ENCODE results near the gene CLCN6.
A peak's percentile ranks its signal among the peaks of the same experiment; 100 is the strongest.

CLCN6 gene

DNA sequence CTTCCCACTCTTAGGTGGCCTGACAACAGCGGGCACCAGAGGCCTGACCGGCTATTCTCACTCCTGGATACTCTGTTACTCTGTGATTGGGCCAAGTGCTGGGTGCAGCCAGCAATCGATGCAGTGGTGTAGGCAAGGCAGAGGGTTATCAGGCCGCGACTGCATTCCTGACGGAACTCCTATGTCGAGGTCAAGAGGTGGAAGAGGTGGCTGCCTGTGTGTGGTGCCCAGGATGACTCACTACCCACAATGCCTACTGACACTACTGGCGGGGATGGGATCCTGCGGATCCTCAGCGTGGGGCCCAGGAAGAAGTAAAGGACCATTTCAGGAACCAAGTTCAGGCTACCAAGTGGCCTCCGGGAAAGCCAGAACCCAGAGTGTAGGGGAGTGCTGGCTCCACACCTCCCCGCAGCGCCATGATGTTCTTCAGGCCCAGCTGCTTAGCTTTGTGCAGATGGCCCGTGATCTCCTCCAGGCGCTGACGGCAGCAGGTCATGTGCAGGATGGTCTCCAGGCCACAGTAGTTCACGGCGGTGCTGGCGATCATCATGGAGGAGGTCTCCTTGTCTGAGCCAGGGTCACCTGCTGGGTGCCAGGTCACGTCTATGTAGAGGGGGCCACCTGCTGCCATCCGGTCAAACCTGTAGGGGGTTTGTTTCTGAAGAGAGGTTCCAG, 5.1 kb upstream of the CLCN6 start:
- POLR2A ChIA-PET: no interaction called here
- CTCF ChIA-PET: interaction anchor here (0.8 kb wide), 1 partner anchor 38 kb away, joined by 3 read pairs; no protein-coding TSS in a partner anchor
- TF ChIP-seq ZNF843 (tag by site-specific recombination; IDR thresholded peaks at IDR 0.05) (no peak), ZNF366 (tag by site-specific recombination; conservative IDR thresholded peaks at IDR 0.05) (no peak), ZNF529 (tag by site-specific recombination; IDR thresholded peaks at IDR 0.05; ENCODE audit: insufficient replicate concordance) (no peak), ZIC2 (tag by site-specific recombination; IDR thresholded peaks at IDR 0.05) (peak; percentile 21; the same call in 1 of the 2 replicates), ZNF624 (tag by site-specific recombination; IDR thresholded peaks at IDR 0.05) (no peak), ZBTB20 (tag by site-specific recombination; IDR thresholded peaks at IDR 0.05) (no peak), KLF9 (tag by site-specific recombination; IDR thresholded peaks at IDR 0.05; ENCODE audit: low read depth) (no peak)
- H3K9me3 ChIP-seq (ENCODE audit: control insufficient read depth, insufficient read depth, low read depth, low read length): no peaks in the 10 kb centered on the region
- peaks cover 0 to 55% of the 10 kb centered on the region in 2 experiments; a peak in 1 of 3 replicates for H3K36me3 ChIP-seq (ENCODE audit: control insufficient read depth in 2 of 2, insufficient read depth in 1 of 2, low read length in 2 of 2)
- no peak overlapping the region for H3K4me3 ChIP-seq (ENCODE audit: low read depth, low read length)
- H3K4me1 ChIP-seq (ENCODE audit: control insufficient read depth, insufficient read depth, low read length): peaks cover 4% of the 10 kb centered on the region; the same call in 1 of the 2 replicates
- no peak overlapping the region for H3K27ac ChIP-seq (ENCODE audit: extremely low read depth, low read depth, low read length)

DNA sequence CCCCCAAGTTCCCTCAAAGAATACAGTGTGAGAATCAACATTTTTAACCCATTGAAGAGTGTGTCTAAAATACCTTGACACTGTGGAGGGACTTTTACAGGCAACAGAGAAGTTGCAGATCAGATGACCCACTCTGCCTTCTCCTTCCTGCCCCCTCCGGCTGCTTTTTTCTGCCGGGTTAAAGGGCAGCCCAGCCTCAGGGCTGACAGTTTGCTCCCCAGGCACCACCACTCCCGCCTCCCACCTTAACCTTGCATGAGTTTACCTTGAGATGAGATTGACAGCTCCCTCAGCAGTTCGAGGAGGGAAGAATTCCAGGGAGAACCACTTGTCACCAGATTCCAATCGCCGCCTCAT, 3.4 kb upstream of the CLCN6 start:
- Histone ChIP-seq H3K9me3 (ENCODE audit: control insufficient read depth, insufficient read depth, low read depth, low read length) (no peaks in the 10 kb centered on the region), H3K36me3 (ENCODE audit: control insufficient read depth in 2 of 2, insufficient read depth in 1 of 2, low read length in 2 of 2) (peaks cover 0 to 52% of the 10 kb centered on the region in 2 experiments; a peak in 2 of 3 replicates), H3K27ac (ENCODE audit: extremely low read depth, low read depth, low read length) (no peak overlapping the region), H3K4me1 (ENCODE audit: control insufficient read depth, insufficient read depth, low read length) (peaks cover 4% of the 10 kb centered on the region), H3K4me3 (ENCODE audit: low read depth, low read length) (peak overlapping the region; percentile 35)
- TF ChIP-seq KLF10 (tag by site-specific recombination; IDR thresholded peaks at IDR 0.05) (no peak), SP2 (tag by site-specific recombination; IDR thresholded peaks at IDR 0.05) (peak; percentile 21)
- CTCF ChIA-PET: interaction anchor here (0.6 to 1.3 kb wide), 3 partner anchors 17 to 454 kb away, joined by 3 to 4 read pairs (median 4); no protein-coding TSS in a partner anchor
- POLR2A ChIA-PET: interaction anchor here (1.3 to 1.9 kb wide), 3 partner anchors 8 to 106 kb away, joined by 6 to 11 read pairs (median 9); no protein-coding TSS in a partner anchor

GRCh38 chr1:11802973-11803885, 2.8 kb upstream of the CLCN6 start:
- peaks cover 4% of the 10 kb centered on the region for H3K4me1 ChIP-seq (ENCODE audit: control insufficient read depth, insufficient read depth, low read length)
- ChIA-PET CTCF (interaction anchor here (0.5 to 1.3 kb wide), 9 partner anchors 16 to 455 kb away, joined by 3 to 8 read pairs (median 3); no protein-coding TSS in a partner anchor), POLR2A (interaction anchor here (0.7 to 2.0 kb wide), 10 partner anchors 9 to 743 kb away, joined by 3 to 11 read pairs (median 6); partner anchors contain the start of genes AGTRAP, MFN2 and SRM)
- H3K9me3 ChIP-seq (ENCODE audit: control insufficient read depth, insufficient read depth, low read depth, low read length): no peaks in the 10 kb centered on the region
- H3K36me3 ChIP-seq (ENCODE audit: control insufficient read depth in 2 of 2, insufficient read depth in 1 of 2, low read length in 2 of 2): peaks cover 0 to 54% of the 10 kb centered on the region in 2 experiments; a peak in 2 of 3 replicates
- H3K4me3 ChIP-seq (ENCODE audit: low read depth, low read length): peak overlapping the region; percentile 35
- H3K27ac ChIP-seq (ENCODE audit: extremely low read depth, low read depth, low read length): no peak overlapping the region
- TF ChIP-seq GLIS2 (tag by site-specific recombination; IDR thresholded peaks at IDR 0.05): peak; percentile 83
- peak; percentile 92 for TF ChIP-seq ZNF341 (tag by site-specific recombination; IDR thresholded peaks at IDR 0.05; ENCODE audit: low read depth)
- no peak for TF ChIP-seq GLI4 (tag by site-specific recombination; IDR thresholded peaks at IDR 0.05)
- no peak for TF ChIP-seq KLF16 (tag by site-specific recombination; IDR thresholded peaks at IDR 0.05)
- 0 out of 2 replicates have a peak, but pooled peaks have one; percentile 22 for TF ChIP-seq ZNF629 (tag by site-specific recombination; IDR thresholded peaks at IDR 0.05)
- no peak for TF ChIP-seq ZNF423 (tag by site-specific recombination; IDR thresholded peaks at IDR 0.05)
- TF ChIP-seq ZNF521 (tag by site-specific recombination; IDR thresholded peaks at IDR 0.05): no peak
- peak; percentile 90 for TF ChIP-seq ZNF398 (tag by site-specific recombination; IDR thresholded peaks at IDR 0.05)
- peak; percentile 64 for TF ChIP-seq GLIS1 (tag by site-specific recombination; IDR thresholded peaks at IDR 0.05)
- TF ChIP-seq ZBTB17 (tag by site-specific recombination; IDR thresholded peaks at IDR 0.05): peak; percentile 95
- TF ChIP-seq ZNF366 (tag by site-specific recombination; conservative IDR thresholded peaks at IDR 0.05): peak; percentile 65
- peak; percentile 97 for TF ChIP-seq PRDM4 (tag by site-specific recombination; IDR thresholded peaks at IDR 0.05)
- TF ChIP-seq, protein P1, sequence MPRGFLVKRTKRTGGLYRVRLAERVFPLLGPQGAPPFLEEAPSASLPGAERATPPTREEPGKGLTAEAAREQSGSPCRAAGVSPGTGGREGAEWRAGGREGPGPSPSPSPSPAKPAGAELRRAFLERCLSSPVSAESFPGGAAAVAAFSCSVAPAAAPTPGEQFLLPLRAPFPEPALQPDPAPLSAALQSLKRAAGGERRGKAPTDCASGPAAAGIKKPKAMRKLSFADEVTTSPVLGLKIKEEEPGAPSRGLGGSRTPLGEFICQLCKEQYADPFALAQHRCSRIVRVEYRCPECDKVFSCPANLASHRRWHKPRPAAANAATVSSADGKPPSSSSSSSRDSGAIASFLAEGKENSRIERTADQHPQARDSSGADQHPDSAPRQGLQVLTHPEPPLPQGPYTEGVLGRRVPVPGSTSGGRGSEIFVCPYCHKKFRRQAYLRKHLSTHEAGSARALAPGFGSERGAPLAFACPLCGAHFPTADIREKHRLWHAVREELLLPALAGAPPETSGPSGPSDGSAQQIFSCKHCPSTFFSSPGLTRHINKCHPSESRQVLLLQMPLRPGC (tag by site-specific recombination; IDR thresholded peaks at IDR 0.05): no peak
- TF ChIP-seq ZNF624 (tag by site-specific recombination; IDR thresholded peaks at IDR 0.05): no peak
- no peak for TF ChIP-seq ZBTB7A (tag by site-specific recombination; IDR thresholded peaks at IDR 0.05; ENCODE audit: low read depth)
- TF ChIP-seq ZNF335 (tag by site-specific recombination; conservative IDR thresholded peaks at IDR 0.05): peak; percentile 84
- no peak for TF ChIP-seq PRDM1 (tag by site-specific recombination; IDR thresholded peaks at IDR 0.05)

Data from HEK293 (cell line).